ENCODE measurements around the gene METRN.
"Not testable (repeated sequence)": the region's sequence is repeated elsewhere in the genome, so short reads cannot be mapped to it uniquely, and the experiment has no call there.

METRN gene

DNA sequence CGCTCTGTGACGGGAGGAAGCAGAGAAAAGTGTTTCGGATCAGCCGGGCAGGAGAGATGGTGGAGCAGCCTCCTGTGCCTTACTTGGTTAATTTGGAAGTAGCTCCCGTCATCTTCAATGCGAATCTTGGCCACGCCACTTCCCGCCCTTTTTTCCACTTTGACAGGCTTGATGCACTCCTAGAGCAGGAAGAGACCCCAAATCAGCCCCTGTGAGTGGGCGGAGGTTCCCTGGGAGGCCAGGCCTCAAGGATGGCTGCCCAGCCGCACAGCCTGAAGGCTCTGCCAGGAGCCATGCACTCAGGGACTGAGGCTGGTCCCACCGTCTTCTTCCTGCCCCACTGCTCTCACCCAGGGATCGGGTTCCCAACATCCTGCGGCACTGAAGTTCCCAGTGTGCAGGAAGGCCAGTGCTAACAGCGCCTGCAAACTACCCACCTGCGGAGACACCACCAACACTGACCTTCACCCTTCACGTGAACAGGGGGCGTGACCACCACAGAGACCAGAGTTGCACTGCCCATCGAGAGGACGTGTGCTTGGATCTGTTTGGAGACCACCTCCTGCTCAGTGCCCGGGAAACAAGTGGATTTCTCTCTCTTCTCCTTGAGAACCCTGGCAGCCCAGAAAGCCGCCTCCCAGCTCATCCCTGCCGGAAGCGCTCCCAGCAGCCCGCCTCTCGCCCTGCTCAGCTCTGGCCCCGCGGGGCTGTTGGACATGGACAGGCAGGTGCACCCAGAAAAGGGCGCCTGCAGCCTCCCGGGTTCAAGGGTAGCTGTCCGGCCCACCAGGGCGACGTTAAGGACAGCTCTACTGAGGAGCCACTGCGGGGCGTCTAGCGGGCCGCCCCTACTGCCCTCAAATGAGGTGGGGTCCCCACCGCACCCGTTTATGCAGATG lies 24.9 kb downstream of the METRN start:
- DNase-seq = no peak

- DNase-seq = no peak
Observed at GRCh38 chr16:740459-740763, 25.5 kb downstream of the METRN start.

DNA sequence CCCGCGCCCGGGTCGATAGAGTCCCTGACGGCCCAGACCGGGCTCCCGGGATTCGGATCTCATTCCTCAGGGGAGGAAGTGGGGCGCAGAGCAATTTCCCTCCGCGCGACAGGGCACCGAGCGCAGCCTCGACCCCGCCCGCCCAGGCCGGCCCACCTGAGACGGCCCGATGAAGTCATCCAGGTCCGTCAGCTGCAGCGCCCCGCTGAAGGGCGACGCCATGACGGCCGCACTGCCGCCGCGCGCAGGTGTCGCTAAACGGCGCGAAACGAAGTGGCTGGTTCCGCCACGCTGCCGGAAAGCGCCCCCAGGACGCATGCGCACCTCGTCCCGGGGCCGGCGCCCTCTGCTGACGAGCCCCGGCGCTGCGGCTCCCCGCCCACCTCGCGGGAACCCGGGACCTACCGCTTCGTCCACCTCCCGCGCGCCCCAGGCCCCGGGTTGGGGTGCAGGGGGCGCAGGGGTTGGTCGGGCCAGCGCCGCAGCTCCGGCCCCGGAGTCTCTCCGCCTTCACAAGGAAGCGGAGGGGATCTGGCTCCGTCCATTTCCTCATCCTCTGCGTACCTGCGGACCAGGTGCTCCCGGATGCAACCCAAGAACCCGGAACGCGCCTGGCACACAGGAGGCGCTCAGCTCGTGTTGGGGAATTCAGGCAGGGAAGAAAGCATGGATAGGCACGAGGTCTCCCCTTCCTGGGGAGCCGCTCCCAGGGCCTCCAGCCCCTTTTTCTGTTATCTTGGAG lies 26.0 kb downstream of the METRN start, which contains the start of gene CIAO3:
Gene CIAO3, minus strand, starts transcription at position 234 of the 742 bp plus-strand sequence. Its CDS starts 12 bp downstream, at position 222.
- DNase-seq = peak; percentile 62

DNA sequence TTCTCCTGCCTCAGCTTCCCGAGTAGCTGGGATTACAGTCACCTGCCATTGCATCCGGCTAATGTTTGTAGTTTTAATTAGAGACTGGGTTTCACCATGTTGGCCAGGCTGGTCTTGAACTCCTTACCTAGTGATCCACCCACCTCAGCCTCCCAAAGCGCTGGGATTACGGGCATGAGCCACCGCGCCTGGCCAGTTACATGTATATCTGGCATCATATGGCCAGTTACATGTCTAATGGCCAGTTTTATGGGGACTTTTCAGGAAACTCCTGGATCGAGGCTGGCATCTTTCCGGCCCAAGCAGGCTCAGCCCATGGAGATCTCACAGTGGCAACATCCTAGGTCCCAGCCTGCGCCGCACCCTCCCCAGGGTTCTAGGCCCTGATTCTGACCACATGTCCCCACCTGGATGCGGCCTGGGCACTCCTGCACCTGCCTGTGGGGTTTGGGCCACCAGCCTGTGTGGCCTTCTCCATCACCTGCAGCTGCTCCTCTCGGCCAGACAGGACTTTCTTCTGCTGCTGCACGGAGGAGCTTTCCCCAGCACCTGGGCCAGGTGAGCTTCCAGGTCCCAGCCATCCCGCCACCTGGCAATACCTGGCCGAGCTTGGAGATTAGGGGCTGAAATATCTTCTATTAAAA lies 27.2 kb downstream of the METRN start:
- DNase-seq = no peak

DNA sequence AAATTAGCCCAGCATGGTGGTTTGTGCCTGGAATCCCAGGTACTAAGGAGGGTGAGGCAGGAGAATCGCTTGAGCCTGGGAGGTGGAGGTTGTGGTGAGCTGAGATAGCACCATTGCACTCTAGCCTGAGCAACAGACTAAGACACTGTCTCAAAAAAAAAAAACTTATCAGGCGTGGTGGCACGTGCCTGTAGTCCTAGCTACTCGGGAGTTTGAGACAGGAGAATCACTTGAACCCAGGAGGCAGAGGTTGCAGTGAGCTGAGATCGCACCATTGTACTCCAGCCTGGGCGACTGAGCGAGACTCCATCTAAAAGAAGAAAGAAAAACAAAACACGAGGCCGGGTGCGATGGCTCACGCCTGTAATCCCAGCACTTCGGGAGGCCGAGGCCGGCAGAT lies 28.0 kb downstream of the METRN start:
- not testable (repeated sequence) for DNase-seq

- DNase-seq = no peak
Observed at GRCh38 chr16:743794-744500, 29.0 kb downstream of the METRN start.

GRCh38 chr16:745739-746138 lies 30.8 kb downstream of the METRN start:
- no peak for DNase-seq

GRCh38 chr16:746637-747036 lies 31.7 kb downstream of the METRN start:
- no peak for DNase-seq

GRCh38 chr16:747978-748746 lies 33.2 kb downstream of the METRN start:
- no peak for DNase-seq

DNA sequence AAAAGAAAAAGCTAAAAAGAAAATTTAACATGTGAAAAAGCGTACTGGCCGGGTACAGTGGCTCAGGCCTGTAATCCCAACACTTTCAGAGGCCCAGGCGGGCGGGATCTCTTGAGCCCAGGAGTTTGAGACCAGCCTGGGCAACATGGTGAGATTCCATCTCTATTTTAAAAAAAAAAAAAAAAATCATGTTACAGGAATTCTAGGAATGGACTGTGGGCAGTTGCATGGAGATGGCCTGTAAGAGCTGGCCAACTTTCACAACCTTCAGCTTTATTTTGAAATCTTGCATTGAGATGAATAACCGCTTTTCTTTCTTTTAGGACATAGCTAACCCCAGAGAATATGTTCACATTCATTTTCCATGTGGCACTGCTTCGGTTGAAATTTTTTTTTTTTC lies 34.1 kb downstream of the METRN start:
- DNase-seq = no peak

DNA sequence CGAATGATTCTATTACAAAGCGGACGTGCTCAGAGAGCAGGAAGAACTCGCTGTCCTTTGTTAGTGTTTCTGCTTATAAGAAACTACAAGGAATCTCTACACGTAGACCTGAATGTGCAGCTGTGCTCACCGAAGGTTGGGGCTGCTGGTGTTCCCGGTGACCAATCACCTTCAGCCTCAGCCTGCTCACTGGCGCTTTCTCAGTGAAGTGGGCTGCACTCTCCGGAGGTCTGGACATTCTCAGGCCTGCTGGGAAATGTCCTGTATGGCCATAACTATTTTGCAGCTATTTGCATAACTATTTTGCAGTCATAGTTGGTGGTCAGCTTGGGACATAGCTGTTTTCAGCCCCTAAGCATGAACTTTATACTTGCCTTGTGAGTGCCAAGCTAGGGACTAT lies 35.6 kb downstream of the METRN start:
- no peak for DNase-seq

DNA sequence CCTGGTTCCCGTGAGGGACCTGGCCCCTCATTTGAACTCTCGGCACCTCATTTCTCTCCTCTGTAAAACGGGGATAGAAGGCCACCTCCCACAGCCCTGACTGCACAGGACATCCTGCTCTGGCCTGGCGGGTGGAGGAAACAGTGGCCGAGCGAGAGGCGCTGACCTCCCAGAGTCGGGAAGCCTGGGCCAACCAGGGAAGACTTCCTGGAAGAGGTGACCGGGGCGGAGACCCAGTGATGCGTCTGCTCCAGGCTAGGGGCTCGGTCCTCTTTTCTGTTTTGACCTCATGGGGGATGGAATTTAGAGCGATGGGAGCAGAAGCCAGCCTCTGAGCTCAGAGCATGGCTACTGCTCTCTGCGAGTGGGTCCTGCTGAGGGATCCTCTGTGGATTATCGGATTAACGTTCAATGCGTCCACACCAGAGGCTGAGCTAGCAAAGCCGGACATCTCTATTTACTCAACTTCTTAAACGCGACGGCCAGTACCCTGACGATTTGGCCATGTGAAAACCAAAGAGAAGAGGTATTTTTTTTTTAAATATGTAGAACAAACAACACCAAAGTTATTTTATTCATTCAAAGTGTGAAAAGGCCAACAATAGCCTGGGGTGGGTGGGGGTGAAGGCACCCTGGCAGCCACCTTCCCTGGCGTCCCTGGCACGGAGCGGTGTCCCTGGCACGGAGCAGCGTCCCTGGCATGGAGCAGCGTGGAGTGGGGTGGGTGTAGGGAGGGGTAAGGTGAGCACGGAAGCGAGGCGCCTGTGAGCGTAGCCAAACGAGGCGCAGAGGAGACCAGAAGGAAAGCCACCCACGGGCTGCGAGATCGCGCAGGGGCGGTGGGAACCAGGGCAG lies 36.5 kb downstream of the METRN start:
- DNase-seq = no peak

DNA sequence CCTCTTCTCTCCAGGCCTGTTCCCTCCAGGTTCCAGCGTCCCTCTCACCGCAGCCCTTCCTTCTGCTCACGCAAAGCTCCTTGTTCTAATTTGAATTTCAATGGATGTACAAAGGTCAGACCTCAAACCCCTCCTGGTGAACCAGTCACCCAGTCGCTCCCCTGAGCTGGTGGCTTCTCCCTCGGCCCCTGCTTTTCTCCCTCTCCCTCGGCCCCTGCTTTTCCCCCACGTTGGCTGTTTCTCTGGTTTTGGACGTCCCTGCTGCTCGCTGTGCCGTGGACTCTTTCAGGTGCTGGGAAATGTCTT lies 37.0 kb downstream of the METRN start:
- no peak for DNase-seq

GRCh38 chr16:754121-754607 lies 39.2 kb downstream of the METRN start:
- not testable (repeated sequence) for DNase-seq

GRCh38 chr16:754656-755055 lies 39.7 kb downstream of the METRN start:
- DNase-seq = no peak

DNA sequence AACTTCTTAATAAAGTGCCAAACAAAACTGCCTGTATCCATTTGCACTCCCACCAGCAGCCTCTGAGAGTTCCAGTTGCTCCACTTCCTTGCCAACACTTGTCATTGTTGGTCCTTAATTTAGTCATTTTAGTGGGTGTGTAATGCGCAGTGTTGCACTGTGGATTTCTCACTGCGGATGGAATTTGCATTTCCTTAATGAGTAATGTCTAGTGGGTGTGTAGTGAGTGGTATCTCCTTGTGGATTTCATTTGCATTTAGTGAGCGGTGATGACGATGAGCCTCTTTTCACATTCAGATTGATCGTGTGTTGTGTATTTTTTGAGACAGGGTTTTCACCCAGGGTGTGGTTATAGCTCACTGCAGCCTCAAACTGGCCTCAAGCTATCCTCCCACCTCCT lies 41.5 kb downstream of the METRN start:
- DNase-seq = no peak

- DNase-seq = peak; percentile 10
Observed at GRCh38 chr16:759110-759910, 44.4 kb downstream of the METRN start.

DNA sequence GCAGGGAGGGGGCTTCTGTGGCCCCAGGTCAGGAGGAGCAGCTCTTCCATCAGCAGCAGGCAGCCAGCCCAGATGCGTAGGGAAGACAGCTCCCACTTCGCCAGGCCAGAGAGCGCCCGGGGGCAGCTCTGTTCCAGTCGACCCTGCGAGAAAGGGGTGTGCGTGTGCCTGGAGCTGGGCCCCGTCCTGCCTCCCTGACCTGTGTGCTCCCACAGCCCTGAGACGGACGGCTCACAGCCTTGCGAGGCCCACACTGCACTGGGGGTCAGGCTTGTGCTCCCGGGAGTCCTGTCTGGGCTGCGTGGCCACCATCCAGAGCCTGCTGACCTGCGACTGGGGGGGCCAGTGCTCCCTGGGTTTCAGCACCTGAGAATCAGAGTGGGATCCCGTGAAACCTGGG lies 45.1 kb downstream of the METRN start:
- DNase-seq = no peak

GRCh38 chr16:760545-761343 lies 45.8 kb downstream of the METRN start, which contains the start of gene MSLN:
Gene MSLN (plus strand): TSS chr16:760734. CDS start chr16:762681, 1,947 bp downstream.
- DNase-seq = no peak

All from DMS79 (cell line).